PFSK-1 (cell line): Measurements from ENCODE around the gene OR51L1.

ENCODE experiments used
- FOXP2 ChIP-seq: optimal IDR thresholded peaks from 2 replicates; pipeline ENCODE3; 2011; ENCODE audit warnings: borderline replicate concordance, control low read depth, inconsistent platforms; ENCODE audit not compliant: insufficient read depth; ENCODE audit errors: extremely low read length, extremely low read depth
- POLR2AphosphoS5 ChIP-seq: IDR thresholded peaks from 2 replicates; pipeline ENCODE4 v1.6.1; 2012; ENCODE audit warnings: low read depth, mild to moderate bottlenecking, control low read depth, low read length, moderate library complexity
- REST ChIP-seq, 2 experiments: IDR thresholded peaks; 2 replicates each; pipeline versions ENCODE4 v1.6.1 to v1.8.0; 2011 to 2012; ENCODE audit warnings: low read depth in 2 of 2, low read length in 2 of 2, control low read depth in 1 of 2, inconsistent platforms in 1 of 2, mild to moderate bottlenecking in 1 of 2, moderate library complexity in 1 of 2; ENCODE audit not compliant: insufficient read depth in 1 of 2
- SIN3A ChIP-seq: IDR thresholded peaks from 2 replicates; pipeline ENCODE4 v1.6.1; 2012; ENCODE audit warnings: mild to moderate bottlenecking, low read length, moderate library complexity, borderline replicate concordance; ENCODE audit not compliant: insufficient read depth
- TAF1 ChIP-seq: IDR thresholded peaks from 2 replicates; pipeline ENCODE4 v1.6.1; 2012; ENCODE audit warnings: low read length, control low read depth, borderline replicate concordance; ENCODE audit not compliant: insufficient read depth

Gene OR51L1

DNA sequence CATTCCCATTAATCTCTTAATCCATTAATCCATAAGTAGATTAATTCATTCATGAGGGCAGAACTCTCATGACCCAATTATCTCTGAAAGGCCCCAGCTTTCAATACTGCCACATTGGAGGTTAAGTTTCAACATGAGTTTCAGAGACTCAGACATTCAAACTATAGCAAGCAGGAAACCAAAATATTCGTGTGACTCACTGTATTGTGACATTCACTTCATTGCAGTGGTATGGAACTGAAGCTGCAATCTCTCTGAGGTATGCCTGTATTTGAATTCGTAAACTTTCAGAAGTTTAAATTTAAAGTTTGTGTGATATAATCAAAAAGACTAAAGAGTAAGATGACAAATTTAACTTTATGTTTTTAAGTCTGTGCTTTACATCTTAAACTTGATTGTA lies 48.7 kb downstream of the OR51L1 start:
- TF ChIP-seq POLR2AphosphoS5 (no peak), FOXP2 (no peak), REST (IDR thresholded peaks at IDR 0.05; ENCODE audit: insufficient read depth in 1 of 2, low read depth in 2 of 2, low read length in 2 of 2) (no peak), SIN3A (no peak), TAF1 (no peak)

DNA sequence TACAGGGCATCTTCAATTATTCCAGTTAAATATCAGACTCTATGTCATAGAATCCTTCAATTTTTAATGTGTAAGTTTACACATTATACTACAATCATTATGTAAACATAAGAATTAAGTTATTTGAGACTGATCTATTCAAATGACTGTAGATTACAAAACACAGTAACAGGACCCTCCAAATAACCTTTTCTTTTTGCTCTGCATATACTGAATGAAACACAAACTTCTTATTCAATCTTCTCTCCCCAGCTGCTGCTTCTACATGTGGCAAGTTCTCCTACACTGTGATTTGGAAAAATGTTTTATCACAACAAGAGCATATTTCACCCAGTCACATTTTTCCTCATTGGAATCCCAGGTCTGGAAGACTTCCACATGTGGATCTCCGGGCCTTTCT lies 51.6 kb downstream of the OR51L1 start, which contains the start of gene OR52J3:
OR52J3 (plus strand) TSS at position 301 of the 400 bp plus-strand sequence; CDS start at position 301, 0 bp downstream.
- no peak for TF ChIP-seq POLR2AphosphoS5
- no peak for TF ChIP-seq FOXP2
- TF ChIP-seq TAF1: no peak
- no peak for TF ChIP-seq REST (IDR thresholded peaks at IDR 0.05; ENCODE audit: insufficient read depth in 1 of 2, low read depth in 2 of 2, low read length in 2 of 2)
- TF ChIP-seq SIN3A: no peak

DNA sequence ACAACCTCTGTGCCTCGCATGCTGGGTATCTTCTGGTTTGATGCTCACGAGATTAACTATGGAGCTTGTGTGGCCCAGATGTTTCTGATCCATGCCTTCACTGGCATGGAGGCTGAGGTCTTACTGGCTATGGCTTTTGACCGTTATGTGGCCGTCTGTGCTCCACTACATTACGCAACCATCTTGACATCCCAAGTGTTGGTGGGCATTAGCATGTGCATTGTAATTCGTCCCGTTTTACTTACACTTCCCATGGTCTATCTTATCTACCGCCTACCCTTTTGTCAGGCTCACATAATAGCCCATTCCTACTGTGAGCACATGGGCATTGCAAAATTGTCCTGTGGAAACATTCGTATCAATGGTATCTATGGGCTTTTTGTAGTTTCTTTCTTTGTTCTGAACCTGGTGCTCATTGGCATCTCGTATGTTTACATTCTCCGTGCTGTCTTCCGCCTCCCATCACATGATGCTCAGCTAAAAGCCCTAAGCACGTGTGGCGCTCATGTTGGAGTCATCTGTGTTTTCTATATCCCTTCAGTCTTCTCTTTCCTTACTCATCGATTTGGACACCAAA lies 52.2 kb downstream of the OR51L1 start:
- TF ChIP-seq FOXP2 (no peak), SIN3A (no peak), REST (IDR thresholded peaks at IDR 0.05; ENCODE audit: insufficient read depth in 1 of 2, low read depth in 2 of 2, low read length in 2 of 2) (no peak), POLR2AphosphoS5 (no peak), TAF1 (no peak)
